NCI-H1105 (cell line): ENCODE data around the gene IL1RL2.

Source experiments
- DNase-seq: peaks from one replicate; lab custom pipeline; 2025; lab: John Stamatoyannopoulos, UW

Gene IL1RL2

GRCh38 chr2:102194609-102195268 is 7.9 kb downstream of the IL1RL2 start:
- no peak for DNase-seq

- no peak for DNase-seq
Observed at GRCh38 chr2:102197389-102198137, 10.7 kb downstream of the IL1RL2 start.

- no peak for DNase-seq
Observed at GRCh38 chr2:102200539-102200938, 13.7 kb downstream of the IL1RL2 start.

- DNase-seq = no peak
Observed at GRCh38 chr2:102204638-102205037, 17.8 kb downstream of the IL1RL2 start.

- no peak for DNase-seq
Observed at GRCh38 chr2:102206666-102207341, 20.0 kb downstream of the IL1RL2 start.

GRCh38 chr2:102208774-102209173 is 22.0 kb downstream of the IL1RL2 start:
- no peak for DNase-seq

GRCh38 chr2:102209474-102209873 is 22.7 kb downstream of the IL1RL2 start:
- DNase-seq = no peak

- DNase-seq = no peak
Observed at GRCh38 chr2:102217032-102217431, 30.2 kb downstream of the IL1RL2 start.

GRCh38 chr2:102224824-102225739 is 38.3 kb downstream of the IL1RL2 start:
- no peak for DNase-seq

GRCh38 chr2:102226171-102226570 is 39.3 kb downstream of the IL1RL2 start:
- DNase-seq = no peak

- no peak for DNase-seq
Observed at GRCh38 chr2:102226612-102227391, 40.0 kb downstream of the IL1RL2 start.

- DNase-seq = no peak
Observed at GRCh38 chr2:102229141-102229769, 42.4 kb downstream of the IL1RL2 start.

- no peak for DNase-seq
Observed at GRCh38 chr2:102230410-102230909, 43.6 kb downstream of the IL1RL2 start.

- no peak for DNase-seq
Observed at GRCh38 chr2:102233132-102233884, 46.5 kb downstream of the IL1RL2 start.

- no peak for DNase-seq
Observed at GRCh38 chr2:102235042-102235473, 48.2 kb downstream of the IL1RL2 start.

- no peak for DNase-seq
Observed at GRCh38 chr2:102235491-102235890, 48.7 kb downstream of the IL1RL2 start.

GRCh38 chr2:102236132-102236531 is 49.3 kb downstream of the IL1RL2 start:
- no peak for DNase-seq

GRCh38 chr2:102237176-102237575 is 50.4 kb downstream of the IL1RL2 start:
- DNase-seq = no peak

GRCh38 chr2:102238039-102238756 is 51.4 kb downstream of the IL1RL2 start:
- DNase-seq = no peak
